SK-N-SH treated with all-trans-retinoic acid at 6 μM for 48 hours (cell line): Measurements from ENCODE around the gene POU4F2.

Experiments
- ATAC-seq: fragments of 200-7000 bp; cut with Tn5 transposase; 3 replicates; pipeline ENCODE4 v1.9.1; 2020; ENCODE audit warnings: mild to moderate bottlenecking, moderate library complexity
- ARNTL ChIP-seq: fragments of 450-650 bp; formaldehyde crosslinking; IDR thresholded peaks from 2 replicates; pipeline ENCODE4 v1.5.0; 2020; ENCODE audit warnings: low read depth, mild to moderate bottlenecking, moderate library complexity, borderline replicate concordance
- BACH2 ChIP-seq: fragments of 250-450 bp; sonication (Bioruptor Pico); IDR thresholded peaks from 2 replicates; pipeline ENCODE4 v1.9.0; 2021; ENCODE audit warnings: mild to moderate bottlenecking, borderline replicate concordance
- CREB5 ChIP-seq: fragments of 250-450 bp; sonication (Bioruptor Pico); IDR thresholded peaks from 2 replicates; pipeline ENCODE4 v1.5.1; 2020; ENCODE audit warnings: low read depth, mild to moderate bottlenecking, moderate library complexity
- CSDC2 ChIP-seq: fragments of 250-450 bp; sonication (Bioruptor Pico); IDR thresholded peaks from 2 replicates; pipeline ENCODE4 v1.5.0; 2020; ENCODE audit warnings: mild to moderate bottlenecking, moderate library complexity
- CSRNP3 ChIP-seq: fragments of 250-450 bp; sonication (Bioruptor Pico); IDR thresholded peaks from 2 replicates; pipeline ENCODE4 v1.5.1; 2021; ENCODE audit warnings: mild to moderate bottlenecking, moderate library complexity
- ESRRG ChIP-seq: fragments of 250-450 bp; sonication (Bioruptor Pico); IDR thresholded peaks from 2 replicates; pipeline ENCODE4 v1.6.1; 2021; ENCODE audit warnings: mild to moderate bottlenecking
- GLIS3 ChIP-seq: fragments of 250-450 bp; sonication (Bioruptor Pico); IDR thresholded peaks from 2 replicates; pipeline ENCODE4 v1.5.0; 2020; ENCODE audit warnings: mild to moderate bottlenecking, moderate library complexity
- ISL1 ChIP-seq: fragments of 250-450 bp; sonication (Bioruptor Pico); IDR thresholded peaks from 2 replicates; pipeline ENCODE4 v2.1.2; 2022; ENCODE audit warnings: mild to moderate bottlenecking, moderate library complexity
- OSR1 ChIP-seq: fragments of 250-450 bp; sonication (Bioruptor Pico); IDR thresholded peaks from 2 replicates; pipeline ENCODE4 v1.8.0; 2022; ENCODE audit warnings: moderate library complexity, mild to moderate bottlenecking, inconsistent platforms
- PATZ1 ChIP-seq: fragments of 250-450 bp; sonication (Bioruptor Pico); IDR thresholded peaks from 2 replicates; pipeline ENCODE4 v1.8.0; 2020; ENCODE audit warnings: mild to moderate bottlenecking, moderate library complexity, borderline replicate concordance
- POU6F1 ChIP-seq: fragments of 250-450 bp; sonication (Bioruptor Pico); IDR thresholded peaks from 2 replicates; pipeline ENCODE4 v1.8.0; 2021; ENCODE audit warnings: low read depth, mild to moderate bottlenecking, moderate library complexity, borderline replicate concordance
- PPARA ChIP-seq: fragments of 250-450 bp; sonication (Bioruptor Pico); IDR thresholded peaks from 2 replicates; pipeline ENCODE4 v1.5.0; 2020; ENCODE audit warnings: mild to moderate bottlenecking, borderline replicate concordance
- RARB ChIP-seq: fragments of 250-450 bp; sonication (Bioruptor Pico); IDR thresholded peaks from 2 replicates; pipeline ENCODE4 v1.8.0; 2021; ENCODE audit warnings: mild to moderate bottlenecking, moderate library complexity
- SNAI2 ChIP-seq: fragments of 250-450 bp; sonication (Bioruptor Pico); IDR thresholded peaks from 2 replicates; pipeline ENCODE4 v1.5.0; 2020; ENCODE audit warnings: mild to moderate bottlenecking, moderate library complexity
- TCF4 ChIP-seq: fragments of 250-450 bp; sonication (Bioruptor Pico); IDR thresholded peaks from 2 replicates; pipeline ENCODE4 v1.8.0; 2021; ENCODE audit warnings: mild to moderate bottlenecking, moderate library complexity, borderline replicate concordance
- TSHZ2 ChIP-seq: fragments of 250-450 bp; sonication (Bioruptor Pico); IDR thresholded peaks from 2 replicates; pipeline ENCODE4 v1.5.0; 2020; ENCODE audit warnings: mild to moderate bottlenecking, moderate library complexity
- ZC3H10 ChIP-seq: fragments of 250-450 bp; sonication (Bioruptor Pico); IDR thresholded peaks from 2 replicates; pipeline ENCODE4 v1.5.1; 2021; ENCODE audit warnings: mild to moderate bottlenecking, moderate library complexity
- ZFP3 ChIP-seq: fragments of 250-450 bp; sonication (Bioruptor Pico); IDR thresholded peaks from 2 replicates; pipeline ENCODE4 v1.5.0; 2020; ENCODE audit warnings: mild to moderate bottlenecking, moderate library complexity
- ZNF70 ChIP-seq: fragments of 450-650 bp; formaldehyde crosslinking; IDR thresholded peaks from 2 replicates; pipeline ENCODE4 v1.5.0; 2020; ENCODE audit warnings: mild to moderate bottlenecking, moderate library complexity
- ZNF8 ChIP-seq: fragments of 450-650 bp; formaldehyde crosslinking; IDR thresholded peaks from 2 replicates; pipeline ENCODE4 v1.5.0; 2020; ENCODE audit warnings: mild to moderate bottlenecking, moderate library complexity

The POU4F2 gene

GRCh38 chr4:146650034-146650433, 11.3 kb downstream of the POU4F2 start:
- TF ChIP-seq CSRNP3 (CRISPR knock-in tag) (no peak), PATZ1 (CRISPR knock-in tag) (no peak), OSR1 (no peak), TCF4 (CRISPR knock-in tag) (no peak), ISL1 (no peak), RARB (CRISPR knock-in tag) (no peak), ESRRG (CRISPR knock-in tag) (no peak), TSHZ2 (no peak), ZNF70 (CRISPR knock-in tag) (no peak), ARNTL (CRISPR knock-in tag) (no peak), PPARA (CRISPR knock-in tag) (no peak), SNAI2 (CRISPR knock-in tag) (no peak), ZFP3 (no peak), CSDC2 (CRISPR knock-in tag) (no peak), BACH2 (CRISPR knock-in tag) (no peak), ZC3H10 (CRISPR knock-in tag) (no peak), ZNF8 (CRISPR knock-in tag) (no peak), CREB5 (CRISPR knock-in tag) (no peak)
- no peak for ATAC-seq

GRCh38 chr4:146654687-146655520, 16.2 kb downstream of the POU4F2 start:
- ATAC-seq = peak; percentile 80
- no peak for TF ChIP-seq ZNF8 (CRISPR knock-in tag)
- TF ChIP-seq ZNF70 (CRISPR knock-in tag) = no peak
- no peak for TF ChIP-seq ARNTL (CRISPR knock-in tag)
- no peak for TF ChIP-seq ZFP3
- TF ChIP-seq OSR1 = no peak
- no peak for TF ChIP-seq GLIS3
- no peak for TF ChIP-seq POU6F1 (CRISPR knock-in tag)
- TF ChIP-seq ZC3H10 (CRISPR knock-in tag) = no peak
- no peak for TF ChIP-seq SNAI2 (CRISPR knock-in tag)
- TF ChIP-seq, all 23 proteins: peak for 0

GRCh38 chr4:146655521-146655856, 16.8 kb downstream of the POU4F2 start:
- no peak for ATAC-seq

More at GRCh38 chr4:146655521-146655856, 16.8 kb downstream of the POU4F2 start:
- TF ChIP-seq PATZ1 (CRISPR knock-in tag) = no peak
- no peak for TF ChIP-seq ZNF70 (CRISPR knock-in tag)
- TF ChIP-seq GLIS3 = no peak
- TF ChIP-seq BACH2 (CRISPR knock-in tag) = no peak
- TF ChIP-seq CREB5 (CRISPR knock-in tag) = no peak
- no peak for TF ChIP-seq ESRRG (CRISPR knock-in tag)
- no peak for TF ChIP-seq ZC3H10 (CRISPR knock-in tag)
